ENCODE results near the gene PPP2R5C.
A peak's percentile ranks its signal among the peaks of the same experiment; 100 is the strongest.

PPP2R5C gene

DNA sequence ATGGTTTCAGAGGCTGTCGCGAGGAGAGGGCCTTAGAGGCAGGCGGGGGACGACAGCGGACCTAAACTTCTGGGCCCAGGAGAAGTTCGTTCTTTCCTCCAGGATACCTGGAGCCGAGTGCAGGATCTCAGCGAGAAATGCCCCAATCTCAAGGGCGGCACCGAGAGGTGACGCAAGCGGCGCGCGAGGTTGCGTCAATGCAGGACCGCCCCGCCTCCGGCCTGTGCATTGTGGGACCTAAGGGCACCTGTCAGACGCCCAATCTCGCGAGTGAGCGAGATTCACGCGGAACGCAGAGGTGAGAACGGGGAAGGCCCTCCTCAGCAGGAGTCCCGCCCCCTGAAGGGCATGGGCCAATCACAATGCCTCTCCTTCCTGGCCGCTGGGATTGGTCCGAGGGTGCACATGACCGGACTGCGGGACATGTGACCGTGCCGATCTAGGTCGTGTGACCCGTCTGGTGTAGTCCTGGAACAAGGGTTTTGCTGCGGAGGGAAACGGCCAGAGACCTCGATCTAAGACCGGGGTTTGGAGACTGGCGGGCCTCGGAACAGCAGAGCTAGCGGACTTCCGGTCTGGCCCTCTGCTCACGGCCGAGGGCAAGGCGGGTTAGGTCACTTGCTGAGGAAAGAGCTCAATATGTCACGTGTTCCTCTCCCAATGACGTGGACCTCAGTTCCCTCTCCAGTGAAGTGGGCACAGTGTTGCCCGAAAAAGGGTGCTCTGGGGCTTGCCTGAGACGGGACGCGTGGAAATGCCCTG lies 186.6 kb downstream of the PPP2R5C start:
- TF ChIP-seq, protein P1, sequence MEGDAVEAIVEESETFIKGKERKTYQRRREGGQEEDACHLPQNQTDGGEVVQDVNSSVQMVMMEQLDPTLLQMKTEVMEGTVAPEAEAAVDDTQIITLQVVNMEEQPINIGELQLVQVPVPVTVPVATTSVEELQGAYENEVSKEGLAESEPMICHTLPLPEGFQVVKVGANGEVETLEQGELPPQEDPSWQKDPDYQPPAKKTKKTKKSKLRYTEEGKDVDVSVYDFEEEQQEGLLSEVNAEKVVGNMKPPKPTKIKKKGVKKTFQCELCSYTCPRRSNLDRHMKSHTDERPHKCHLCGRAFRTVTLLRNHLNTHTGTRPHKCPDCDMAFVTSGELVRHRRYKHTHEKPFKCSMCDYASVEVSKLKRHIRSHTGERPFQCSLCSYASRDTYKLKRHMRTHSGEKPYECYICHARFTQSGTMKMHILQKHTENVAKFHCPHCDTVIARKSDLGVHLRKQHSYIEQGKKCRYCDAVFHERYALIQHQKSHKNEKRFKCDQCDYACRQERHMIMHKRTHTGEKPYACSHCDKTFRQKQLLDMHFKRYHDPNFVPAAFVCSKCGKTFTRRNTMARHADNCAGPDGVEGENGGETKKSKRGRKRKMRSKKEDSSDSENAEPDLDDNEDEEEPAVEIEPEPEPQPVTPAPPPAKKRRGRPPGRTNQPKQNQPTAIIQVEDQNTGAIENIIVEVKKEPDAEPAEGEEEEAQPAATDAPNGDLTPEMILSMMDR (IDR thresholded peaks at IDR 0.05; ENCODE audit: low read depth, low read length) = no peak
- H3K4me3 ChIP-seq (replicated peaks in 1 of 2; ENCODE audit: low read depth in 2 of 2, low read length in 2 of 2) = peak overlapping the region; percentile 95 to 97

DNA sequence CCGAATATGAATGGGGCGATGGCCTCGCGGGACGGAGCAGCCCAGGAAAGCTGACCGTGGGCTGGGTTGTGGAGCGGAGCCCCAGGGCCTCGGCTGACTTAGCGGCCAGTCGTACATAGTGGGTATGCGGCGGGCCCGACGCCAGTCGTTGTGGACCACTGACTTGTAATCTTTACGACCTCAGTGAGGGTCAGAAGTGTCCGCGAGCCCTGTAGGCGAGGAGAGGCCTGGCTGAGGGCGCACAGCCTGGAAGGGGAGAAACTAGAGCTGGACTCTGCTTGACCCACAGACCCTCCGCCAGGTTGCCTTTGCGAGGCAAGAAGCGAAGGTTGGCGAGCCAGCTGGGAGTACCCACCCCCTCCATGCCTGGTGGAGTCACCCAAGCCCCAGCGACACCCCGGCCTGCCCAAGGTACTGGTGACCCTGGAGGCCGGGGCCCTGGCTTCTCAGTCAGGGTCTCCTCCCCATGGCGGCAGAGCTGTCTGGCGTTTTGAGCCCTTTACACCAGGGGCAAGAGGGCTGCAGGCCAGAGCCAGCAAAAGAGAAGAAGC lies 187.2 kb downstream of the PPP2R5C start:
- DNase-seq (ENCODE audit: low read depth in 2 of 2) = no peak
- H3K4me3 ChIP-seq (replicated peaks in 1 of 2; ENCODE audit: low read depth in 2 of 2, low read length in 2 of 2) = peak overlapping the region; percentile 95 to 97
- TF ChIP-seq, protein P1 (IDR thresholded peaks at IDR 0.05; ENCODE audit: low read depth, low read length) = no peak

More for the DNA sequence above, 186.6 kb downstream of the PPP2R5C start:
- DNase-seq (ENCODE audit: low read depth in 2 of 2) = peak; percentile 100

DNA sequence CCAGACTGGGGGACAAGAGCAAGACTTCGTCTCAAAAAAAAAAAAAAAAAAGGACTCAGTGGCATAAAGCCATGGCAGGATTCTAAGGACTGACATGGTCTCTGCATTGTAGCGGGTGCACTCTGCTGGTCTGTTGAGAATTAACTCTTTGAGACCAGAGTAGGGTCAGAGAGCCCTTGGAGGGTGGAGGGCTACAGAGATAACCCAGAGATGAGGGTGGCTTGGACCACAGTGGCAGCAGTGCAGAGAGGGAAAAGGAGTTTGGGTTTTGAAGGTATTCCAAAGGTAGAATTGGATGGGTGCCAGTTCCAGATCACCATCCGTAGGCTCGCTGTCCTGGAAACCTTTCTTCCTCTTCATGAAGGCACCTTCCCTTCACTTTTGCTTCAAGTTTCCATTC lies 188.6 kb downstream of the PPP2R5C start:
- TF ChIP-seq, protein P1 (IDR thresholded peaks at IDR 0.05; ENCODE audit: low read depth, low read length) = no peak
- DNase-seq (ENCODE audit: low read depth in 2 of 2) = no peak
- no peak overlapping the region for H3K4me3 ChIP-seq (replicated peaks in 1 of 2; ENCODE audit: low read depth in 2 of 2, low read length in 2 of 2)

DNA sequence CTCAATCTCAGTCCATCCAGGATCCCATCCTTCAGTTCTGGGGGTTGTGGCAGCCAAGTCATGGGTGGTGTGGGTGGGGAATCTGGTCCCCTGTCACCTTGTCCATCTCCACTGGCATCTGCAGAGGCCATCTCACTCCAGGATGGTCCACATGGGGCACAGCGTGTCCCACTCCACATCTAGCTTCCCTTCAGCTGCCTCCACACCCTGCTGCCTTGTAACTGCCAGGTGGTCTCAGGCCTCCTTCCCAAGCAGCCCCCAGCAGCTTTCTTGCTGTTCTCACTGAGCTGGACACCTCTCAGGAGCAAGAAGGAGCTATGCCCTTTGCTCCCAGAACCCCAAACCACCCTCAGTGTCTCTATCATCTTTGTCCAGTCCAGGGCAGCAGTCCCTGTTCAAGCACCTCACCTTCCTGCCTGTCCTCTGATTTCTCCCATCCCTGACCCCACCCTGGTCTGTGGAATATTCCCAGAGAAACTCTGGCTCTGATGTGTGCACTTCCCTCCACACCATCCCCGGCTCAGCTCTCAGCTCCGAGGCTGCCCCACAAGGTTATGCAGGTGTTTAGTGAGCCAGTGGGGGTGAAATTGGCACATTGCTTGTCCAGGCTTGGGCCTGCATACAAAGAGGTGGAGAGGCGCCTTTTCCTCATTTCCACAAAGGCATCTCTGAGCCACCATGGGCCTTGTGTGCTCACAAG lies 189.2 kb downstream of the PPP2R5C start:
- DNase-seq (ENCODE audit: low read depth in 2 of 2) = no peak
- TF ChIP-seq, protein P1 (IDR thresholded peaks at IDR 0.05; ENCODE audit: low read depth, low read length) = no peak
- H3K4me3 ChIP-seq (replicated peaks in 1 of 2; ENCODE audit: low read depth in 2 of 2, low read length in 2 of 2) = no peak overlapping the region

DNA sequence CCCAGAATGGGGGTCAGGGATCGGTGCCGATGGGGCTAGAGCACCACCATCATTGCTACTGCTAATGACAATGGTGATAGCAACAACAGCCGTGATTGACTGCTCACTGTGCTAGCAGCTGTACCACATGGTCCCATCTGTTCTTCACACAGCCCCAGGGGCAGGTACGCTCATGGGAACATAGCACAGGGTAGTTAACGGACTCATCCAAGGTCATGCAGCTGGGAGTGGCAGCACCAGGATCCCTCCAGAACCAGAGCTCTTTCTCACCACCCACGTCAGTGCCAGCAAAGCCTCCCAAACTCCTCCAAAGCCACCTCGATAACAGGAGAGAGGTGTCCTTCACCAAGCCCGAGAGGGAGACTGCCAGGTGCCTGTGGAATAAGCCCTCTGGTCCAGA lies 191.6 kb downstream of the PPP2R5C start:
- H3K4me3 ChIP-seq (replicated peaks in 1 of 2; ENCODE audit: low read depth in 2 of 2, low read length in 2 of 2) = no peak overlapping the region
- no peak for DNase-seq (ENCODE audit: low read depth in 2 of 2)
- TF ChIP-seq, protein P1 (IDR thresholded peaks at IDR 0.05; ENCODE audit: low read depth, low read length) = no peak

DNA sequence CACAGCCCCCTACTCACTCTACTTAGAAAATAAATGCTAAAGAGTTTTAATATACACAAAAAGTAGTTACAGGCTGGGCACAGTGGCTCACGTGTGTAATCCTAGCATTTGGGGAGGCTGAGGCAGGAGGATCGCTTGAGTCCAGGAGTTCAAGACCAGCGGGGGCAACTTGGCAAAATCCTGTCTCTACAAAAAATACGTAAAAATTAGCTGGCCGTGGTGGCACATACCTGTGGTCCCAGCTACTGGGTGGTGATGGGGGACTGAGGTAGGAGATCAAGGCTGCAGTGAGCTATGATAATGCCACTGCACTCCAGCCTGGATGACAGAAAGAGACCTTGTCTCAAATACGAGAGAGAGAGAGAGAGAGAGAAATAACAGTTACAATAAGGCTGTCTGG lies 193.0 kb downstream of the PPP2R5C start:
- no peak overlapping the region for H3K4me3 ChIP-seq (replicated peaks in 1 of 2; ENCODE audit: low read depth in 2 of 2, low read length in 2 of 2)
- no peak for DNase-seq (ENCODE audit: low read depth in 2 of 2)
- TF ChIP-seq, protein P1 (IDR thresholded peaks at IDR 0.05; ENCODE audit: low read depth, low read length) = no peak

Measured in cardiac fibroblast (primary cell).